Measurements from ENCODE around the gene MAOB.

DNA sequence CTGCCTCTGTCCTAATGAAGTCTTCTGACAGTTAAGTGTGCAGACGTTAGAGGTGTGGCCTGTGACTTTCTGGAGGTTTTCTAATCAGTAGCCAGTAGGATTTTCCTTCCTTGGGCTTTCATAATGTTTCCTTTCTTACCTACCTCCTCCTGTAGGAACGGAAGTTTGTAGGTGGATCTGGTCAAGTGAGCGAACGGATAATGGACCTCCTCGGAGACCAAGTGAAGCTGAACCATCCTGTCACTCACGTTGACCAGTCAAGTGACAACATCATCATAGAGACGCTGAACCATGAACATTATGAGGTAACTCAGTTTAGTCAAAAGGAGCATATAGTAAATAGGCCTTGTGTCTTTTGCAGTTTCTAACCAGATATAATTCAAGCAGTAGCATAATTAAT is 151.2 kb downstream of the MAOB start:
- TF ChIP-seq, protein P1, sequence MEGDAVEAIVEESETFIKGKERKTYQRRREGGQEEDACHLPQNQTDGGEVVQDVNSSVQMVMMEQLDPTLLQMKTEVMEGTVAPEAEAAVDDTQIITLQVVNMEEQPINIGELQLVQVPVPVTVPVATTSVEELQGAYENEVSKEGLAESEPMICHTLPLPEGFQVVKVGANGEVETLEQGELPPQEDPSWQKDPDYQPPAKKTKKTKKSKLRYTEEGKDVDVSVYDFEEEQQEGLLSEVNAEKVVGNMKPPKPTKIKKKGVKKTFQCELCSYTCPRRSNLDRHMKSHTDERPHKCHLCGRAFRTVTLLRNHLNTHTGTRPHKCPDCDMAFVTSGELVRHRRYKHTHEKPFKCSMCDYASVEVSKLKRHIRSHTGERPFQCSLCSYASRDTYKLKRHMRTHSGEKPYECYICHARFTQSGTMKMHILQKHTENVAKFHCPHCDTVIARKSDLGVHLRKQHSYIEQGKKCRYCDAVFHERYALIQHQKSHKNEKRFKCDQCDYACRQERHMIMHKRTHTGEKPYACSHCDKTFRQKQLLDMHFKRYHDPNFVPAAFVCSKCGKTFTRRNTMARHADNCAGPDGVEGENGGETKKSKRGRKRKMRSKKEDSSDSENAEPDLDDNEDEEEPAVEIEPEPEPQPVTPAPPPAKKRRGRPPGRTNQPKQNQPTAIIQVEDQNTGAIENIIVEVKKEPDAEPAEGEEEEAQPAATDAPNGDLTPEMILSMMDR (IDR thresholded peaks at IDR 0.05; ENCODE audit: low read length), result no peak
- no peak for TF ChIP-seq EZH2 (optimal IDR thresholded peaks at IDR 0.05; ENCODE audit: low read depth, low read length)
- TF ChIP-seq EZH2phosphoT487 (IDR thresholded peaks at IDR 0.05; ENCODE audit: low read length), result no peak
